Measurements from ENCODE around the gene ECI1.

The ECI1 gene, protein sequence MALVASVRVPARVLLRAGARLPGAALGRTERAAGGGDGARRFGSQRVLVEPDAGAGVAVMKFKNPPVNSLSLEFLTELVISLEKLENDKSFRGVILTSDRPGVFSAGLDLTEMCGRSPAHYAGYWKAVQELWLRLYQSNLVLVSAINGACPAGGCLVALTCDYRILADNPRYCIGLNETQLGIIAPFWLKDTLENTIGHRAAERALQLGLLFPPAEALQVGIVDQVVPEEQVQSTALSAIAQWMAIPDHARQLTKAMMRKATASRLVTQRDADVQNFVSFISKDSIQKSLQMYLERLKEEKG

DNA sequence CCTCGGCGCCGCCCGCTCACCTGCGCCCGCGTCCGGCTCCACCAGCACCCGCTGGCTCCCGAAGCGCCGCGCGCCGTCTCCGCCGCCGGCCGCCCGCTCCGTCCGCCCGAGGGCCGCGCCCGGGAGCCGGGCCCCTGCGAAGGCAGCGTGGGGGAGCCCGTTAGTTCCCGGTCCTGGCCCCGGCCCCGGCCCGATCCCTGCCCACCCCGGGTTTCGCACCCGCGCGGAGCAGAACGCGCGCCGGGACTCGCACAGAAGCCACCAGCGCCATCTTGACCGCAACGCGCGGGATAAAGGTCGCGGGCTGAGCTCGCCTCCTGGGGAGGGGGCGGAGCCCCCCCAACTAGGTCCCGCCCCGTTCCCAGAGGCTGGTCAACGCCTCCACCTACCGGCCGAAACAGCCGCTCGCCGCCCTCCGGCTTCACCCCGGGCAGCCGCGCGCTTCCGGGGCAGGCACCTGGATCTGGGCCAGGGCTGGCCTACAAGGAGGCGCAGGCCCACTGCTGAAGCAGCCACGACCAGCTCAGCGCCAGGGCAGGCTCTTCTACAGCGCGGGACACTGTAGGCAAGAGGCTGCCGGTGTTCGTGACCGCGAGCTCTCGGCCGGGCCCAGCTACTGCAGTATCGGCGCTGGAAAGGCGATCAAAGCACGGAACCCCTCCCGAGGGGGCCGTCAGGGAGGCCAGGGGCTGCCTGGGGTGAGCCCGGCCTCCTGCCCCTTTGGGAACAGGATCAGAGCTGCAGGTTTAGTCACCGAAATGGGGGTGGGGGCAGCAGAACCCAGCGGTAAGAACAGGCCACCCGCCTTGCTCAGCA lies at the start of gene ECI1:
Gene ECI1 (minus strand): TSS at position 292 of the 816 bp plus-strand sequence. CDS start 21 bp downstream, at position 271.
- peak; percentile 69 for DNase-seq (ENCODE audit: low read depth)
- peak within 1 kb of the TSS; percentile 66 for H3K4me3 ChIP-seq (ENCODE audit: low read depth, low read length)

DNA sequence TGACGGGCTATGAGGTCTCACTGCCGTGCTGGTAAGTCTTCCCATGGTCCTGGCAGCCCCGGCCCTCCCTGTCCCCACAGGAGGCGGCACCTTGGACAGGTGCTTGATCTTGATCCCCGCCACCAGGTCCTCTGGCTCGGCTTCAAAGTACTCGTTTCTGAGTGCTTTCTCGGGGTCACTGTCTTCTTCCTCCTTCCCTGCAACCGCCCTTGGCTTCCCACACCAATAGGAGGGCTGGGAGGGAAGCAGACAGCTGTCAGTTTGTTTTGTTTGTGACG lies 48.5 kb upstream of the ECI1 start:
- DNase-seq (ENCODE audit: low read depth), result no peak

DNA sequence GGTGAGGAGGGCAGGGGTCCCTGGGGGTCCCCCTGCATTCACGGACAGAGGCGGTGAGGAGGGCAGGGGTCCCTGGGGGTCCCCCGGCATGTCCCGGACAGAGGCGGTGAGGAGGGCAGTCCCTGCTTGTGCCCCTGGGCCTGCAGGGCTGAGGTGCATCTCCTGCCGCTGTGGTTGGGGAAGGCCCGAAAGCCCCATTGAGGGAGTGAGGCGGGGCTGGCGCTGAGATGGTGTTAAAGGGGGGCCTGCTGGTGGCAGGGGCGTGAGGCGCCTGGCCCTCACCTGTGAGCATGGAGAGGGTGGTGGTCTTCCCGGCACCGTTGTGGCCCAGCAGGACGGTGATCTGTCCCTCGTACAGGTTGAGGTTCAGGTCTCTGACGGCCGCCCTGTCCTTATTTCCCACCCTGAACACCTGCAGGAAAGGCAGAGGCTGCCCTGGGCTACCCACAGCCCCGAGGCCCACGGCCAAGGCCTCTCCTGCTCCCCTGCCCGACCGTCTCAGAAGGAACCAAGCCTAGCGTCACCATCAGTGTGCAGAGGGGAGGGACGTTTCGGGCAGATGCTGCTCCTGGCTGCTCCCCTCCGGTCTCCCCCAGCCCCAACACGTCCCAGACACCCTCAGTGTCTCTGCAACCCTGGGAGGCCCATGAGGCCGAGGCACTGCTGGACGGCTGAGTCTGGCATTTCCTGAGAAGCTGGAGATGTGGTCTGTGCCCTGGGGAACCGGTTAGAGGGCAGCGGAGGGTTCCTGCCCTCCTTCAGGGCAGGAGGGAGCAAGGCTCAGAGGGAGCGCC lies 47.9 kb upstream of the ECI1 start:
- DNase-seq (ENCODE audit: low read depth), result no peak
- H3K4me3 ChIP-seq (ENCODE audit: low read depth, low read length), result no peak overlapping the region

More for the DNA sequence above, 48.5 kb upstream of the ECI1 start:
- no peak overlapping the region for H3K4me3 ChIP-seq (ENCODE audit: low read depth, low read length)

DNA sequence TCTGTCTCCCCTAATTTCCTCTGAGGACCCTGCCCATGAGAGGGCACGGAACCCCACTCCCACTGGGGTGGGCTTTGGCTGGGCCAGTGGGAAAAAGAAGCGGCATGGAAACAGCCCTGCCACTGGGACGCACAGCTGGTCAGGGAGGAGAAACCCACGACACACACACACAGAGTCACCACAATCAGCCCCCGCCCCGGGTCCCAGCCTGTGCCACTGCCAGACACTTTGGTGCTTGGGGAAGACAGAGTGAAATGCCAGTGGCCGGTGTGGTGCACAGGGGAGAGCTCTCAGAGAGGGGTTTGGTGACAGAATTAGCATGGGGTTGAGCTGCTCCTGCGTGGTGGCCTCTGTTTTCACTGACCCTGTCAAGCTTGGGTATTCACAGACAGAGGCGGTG lies 47.2 kb upstream of the ECI1 start:
- H3K4me3 ChIP-seq (ENCODE audit: low read depth, low read length), result no peak overlapping the region
- no peak for DNase-seq (ENCODE audit: low read depth)

DNA sequence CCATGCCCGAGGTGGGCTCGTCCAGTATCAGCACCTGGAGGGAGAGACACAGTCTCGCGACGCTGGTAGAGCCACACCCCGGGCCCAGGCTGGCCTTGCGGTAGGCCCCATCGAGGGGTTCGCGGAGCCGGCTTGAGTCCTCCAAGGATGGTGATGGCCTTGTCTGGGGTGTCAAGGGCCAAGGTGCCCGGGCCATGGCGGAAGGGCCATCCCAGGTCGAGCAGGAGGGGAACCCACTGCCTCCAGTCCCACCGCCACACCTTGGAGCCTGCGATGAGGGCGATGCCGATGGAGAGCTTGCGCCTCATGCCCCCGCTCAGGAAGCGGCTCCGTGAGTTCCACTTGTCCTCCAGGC lies 46.1 kb upstream of the ECI1 start:
- no peak overlapping the region for H3K4me3 ChIP-seq (ENCODE audit: low read depth, low read length)
- DNase-seq (ENCODE audit: low read depth), result no peak

DNA sequence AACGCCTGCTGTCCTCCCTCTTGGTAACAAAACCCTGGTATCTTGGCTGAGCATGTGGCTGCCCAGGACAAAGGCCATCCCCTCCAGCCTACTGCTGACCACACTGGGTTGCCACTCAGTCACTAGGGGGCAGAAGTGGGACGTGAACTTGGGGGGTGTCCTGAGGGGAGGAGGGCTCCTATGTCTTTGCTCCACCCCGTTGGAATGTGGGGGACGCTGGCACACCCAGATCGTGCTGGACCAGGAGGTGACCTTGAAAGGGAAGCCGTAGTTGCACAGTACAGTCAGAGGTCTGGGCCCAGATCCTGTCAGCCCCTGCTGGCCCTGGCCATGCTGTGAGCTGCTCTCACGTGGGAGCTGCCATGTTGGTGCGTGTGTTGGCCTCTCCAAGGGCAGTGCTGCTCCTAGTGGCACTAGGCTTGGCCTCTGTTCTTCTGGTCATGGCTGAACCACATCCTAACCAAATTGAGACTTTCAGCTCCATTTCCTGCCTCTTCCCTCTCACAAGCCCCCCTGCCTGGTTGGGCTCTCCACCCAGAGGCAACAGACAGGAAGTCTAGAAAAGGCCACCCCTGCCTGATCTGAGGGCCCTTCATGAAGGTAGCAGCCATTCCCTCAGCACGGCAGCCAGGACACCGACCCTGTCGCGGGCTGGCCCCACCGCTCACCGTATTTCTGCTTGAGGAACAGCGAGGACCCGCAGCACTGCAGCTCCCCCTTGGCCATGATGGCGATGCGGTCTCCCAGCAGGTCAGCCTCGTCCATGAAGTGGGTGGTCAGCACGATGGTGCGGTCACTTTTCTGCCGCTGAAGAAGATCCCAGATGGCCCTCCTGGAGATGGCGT lies 45.5 kb upstream of the ECI1 start:
- peak; percentile 1 for DNase-seq (ENCODE audit: low read depth)
- H3K4me3 ChIP-seq (ENCODE audit: low read depth, low read length), result no peak overlapping the region

DNA sequence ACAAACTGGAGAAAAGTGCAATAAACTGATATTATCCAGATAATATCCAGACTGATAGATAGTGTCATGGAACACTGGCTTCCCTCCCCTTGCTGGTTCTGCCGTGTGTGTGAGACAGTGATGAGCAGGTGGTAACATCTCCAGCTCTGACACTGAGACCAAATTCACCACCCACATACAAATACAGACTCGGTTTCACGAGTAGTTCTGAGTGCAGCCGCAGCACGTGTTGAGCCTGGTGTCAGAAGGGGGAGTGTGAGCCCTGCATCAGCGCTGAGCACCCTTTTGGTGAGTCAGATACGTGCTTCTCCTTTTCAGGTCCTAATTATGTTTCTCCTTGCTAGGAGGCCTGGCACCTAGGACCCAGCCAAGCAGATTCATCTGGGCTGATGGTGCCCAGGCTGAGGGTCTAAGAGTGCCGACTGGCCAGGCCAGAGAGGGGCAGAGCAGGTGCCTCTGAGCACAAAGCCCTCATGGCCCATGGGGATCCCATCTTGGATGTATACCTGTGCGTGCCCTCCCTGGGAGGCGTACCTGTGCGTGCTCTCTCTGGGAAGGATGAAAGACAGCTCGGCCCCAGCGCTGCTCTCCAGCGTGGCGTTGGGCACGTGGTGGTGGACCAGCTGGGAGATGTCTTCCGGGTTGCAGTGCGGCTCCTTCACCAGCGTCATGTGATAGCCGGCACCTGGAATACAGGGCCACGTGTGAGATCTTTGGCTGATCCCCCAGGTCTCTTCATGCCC lies 43.8 kb upstream of the ECI1 start:
- no peak overlapping the region for H3K4me3 ChIP-seq (ENCODE audit: low read depth, low read length)
- DNase-seq (ENCODE audit: low read depth), result no peak

DNA sequence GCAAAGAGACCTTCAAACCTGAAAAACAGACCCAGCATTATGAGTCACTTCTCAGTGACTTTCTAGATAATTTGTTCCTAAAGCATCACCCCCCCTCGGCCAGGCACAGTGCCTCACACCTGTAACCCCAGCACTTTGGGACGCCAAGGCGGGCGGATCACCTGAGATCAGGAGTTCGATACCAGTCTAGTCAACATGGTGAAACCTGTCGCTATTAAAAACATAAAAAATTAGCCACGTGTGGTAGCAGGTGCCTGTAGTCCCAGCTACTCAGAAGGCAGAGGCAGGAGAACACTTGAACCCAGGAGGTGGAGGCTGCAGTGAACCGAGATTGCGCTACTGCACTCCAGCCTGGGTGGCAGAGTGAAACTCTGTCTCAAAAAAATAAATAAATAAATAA lies 40.8 kb upstream of the ECI1 start:
- no peak for DNase-seq (ENCODE audit: low read depth)
- H3K4me3 ChIP-seq (ENCODE audit: low read depth, low read length), result no peak overlapping the region

DNA sequence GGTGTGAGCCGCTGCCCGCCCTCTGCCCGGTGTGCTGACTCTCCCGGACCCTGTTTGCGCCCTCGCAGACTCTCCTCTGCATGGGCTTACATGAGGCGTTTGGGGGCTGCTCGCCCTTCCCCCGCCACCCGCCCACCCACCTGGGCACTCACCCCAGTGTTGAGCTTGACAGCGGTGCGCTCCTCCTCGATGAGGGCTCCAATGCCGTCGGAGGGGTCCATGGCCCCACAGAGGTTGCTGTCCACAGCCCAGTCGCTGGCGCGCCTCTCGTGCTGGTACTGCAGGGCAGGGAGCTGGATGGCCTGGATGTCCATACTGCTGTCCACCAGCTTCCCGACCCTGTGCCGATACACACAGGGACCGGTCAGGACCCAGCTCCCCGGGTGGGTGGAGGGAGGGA lies 37.9 kb upstream of the ECI1 start:
- H3K4me3 ChIP-seq (ENCODE audit: low read depth, low read length), result no peak overlapping the region
- no peak for DNase-seq (ENCODE audit: low read depth)

DNA sequence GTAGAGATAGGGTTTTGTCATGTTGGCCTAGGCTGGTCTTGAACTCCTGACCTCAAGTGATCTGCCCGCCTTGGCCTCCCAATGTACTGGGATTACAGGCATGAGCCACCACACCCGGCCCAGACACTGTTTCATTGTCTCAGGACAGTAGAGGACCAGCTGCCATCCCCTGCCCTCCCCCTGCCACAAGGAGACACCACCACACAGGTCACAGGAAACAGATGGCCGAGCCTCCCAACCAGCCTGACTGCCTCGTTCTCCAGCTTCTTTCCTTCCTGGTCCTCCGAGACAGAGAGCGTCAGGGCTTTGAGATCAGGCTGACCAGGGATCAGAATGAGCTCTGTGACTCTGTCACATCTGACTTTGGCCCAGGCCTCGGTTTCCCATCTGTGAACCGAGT lies 37.3 kb upstream of the ECI1 start:
- DNase-seq (ENCODE audit: low read depth), result no peak
- H3K4me3 ChIP-seq (ENCODE audit: low read depth, low read length), result no peak overlapping the region

DNA sequence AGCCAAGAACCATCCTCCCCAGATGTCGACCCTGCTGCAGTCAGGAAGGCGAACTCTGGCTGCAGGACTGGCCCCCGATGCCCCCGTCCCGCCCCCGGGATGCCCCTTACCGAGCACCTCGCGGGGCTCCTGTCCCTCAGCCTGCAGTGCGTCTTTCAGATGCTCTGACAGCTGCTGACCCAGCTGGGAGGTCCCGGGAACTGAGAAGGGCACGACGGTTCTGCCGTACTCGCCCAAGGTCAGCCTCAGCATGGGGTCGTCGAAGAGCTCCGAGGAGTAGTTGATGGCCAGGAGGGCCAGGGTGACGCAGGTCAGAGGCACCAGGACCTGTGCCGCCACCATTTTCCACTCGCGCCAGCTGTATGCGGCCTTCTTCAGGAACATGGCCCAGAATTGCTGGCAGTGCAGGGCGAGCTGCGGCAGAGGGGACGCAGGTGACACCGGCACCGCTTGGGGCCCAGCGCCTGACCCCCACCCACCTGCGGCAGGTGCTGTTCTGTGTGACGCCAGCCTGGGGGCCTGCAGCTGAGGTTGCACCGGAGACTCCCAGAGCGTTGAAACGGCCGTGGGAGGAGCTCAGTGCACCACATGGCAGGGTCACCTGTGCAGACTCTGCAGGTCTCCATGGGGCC lies 36.6 kb upstream of the ECI1 start:
- DNase-seq (ENCODE audit: low read depth), result no peak
- H3K4me3 ChIP-seq (ENCODE audit: low read depth, low read length), result no peak overlapping the region

DNA sequence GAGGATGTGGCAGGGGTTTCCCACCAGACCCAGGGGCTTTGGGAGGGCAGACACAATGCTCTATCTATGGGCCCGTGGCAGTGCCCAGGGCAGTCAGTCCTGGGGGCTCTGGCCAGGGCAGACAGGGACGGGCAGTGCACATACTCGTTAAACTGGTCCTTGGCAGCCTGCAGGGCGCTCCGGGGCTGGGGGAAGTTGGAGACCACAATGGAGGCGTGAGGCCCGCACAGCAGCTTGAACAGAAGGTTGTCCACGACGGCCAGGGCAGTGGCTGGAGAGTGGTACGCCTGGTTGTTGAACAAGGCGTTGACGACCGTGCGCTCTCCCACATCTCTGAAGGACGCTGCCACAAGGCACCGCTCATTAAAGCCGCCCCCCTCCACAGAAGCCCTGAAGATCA lies 35.2 kb upstream of the ECI1 start:
- no peak for DNase-seq (ENCODE audit: low read depth)
- no peak overlapping the region for H3K4me3 ChIP-seq (ENCODE audit: low read depth, low read length)

DNA sequence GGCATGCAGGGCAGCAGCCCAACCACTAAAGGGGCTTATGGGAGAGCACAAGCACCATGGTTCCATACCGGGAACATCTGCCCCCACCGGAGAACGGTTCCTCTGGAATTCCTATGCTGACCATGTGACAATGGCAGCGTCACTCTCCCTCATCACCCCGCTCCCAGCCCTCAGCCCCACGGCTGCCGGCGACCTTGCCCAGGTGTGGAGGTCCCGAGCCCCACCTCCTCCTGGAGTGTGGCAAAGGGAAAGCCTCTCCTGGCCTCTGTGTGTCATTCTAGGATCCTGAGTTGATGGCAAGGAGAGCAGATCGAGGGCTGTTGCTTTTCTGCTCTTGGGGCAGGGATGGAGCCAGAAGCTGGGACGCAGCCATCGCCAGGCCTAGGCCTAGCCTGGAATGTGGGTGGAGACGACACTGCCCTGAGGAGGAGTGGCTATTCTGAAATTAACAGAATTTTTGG lies 34.4 kb upstream of the ECI1 start:
- H3K4me3 ChIP-seq (ENCODE audit: low read depth, low read length), result no peak overlapping the region

DNA sequence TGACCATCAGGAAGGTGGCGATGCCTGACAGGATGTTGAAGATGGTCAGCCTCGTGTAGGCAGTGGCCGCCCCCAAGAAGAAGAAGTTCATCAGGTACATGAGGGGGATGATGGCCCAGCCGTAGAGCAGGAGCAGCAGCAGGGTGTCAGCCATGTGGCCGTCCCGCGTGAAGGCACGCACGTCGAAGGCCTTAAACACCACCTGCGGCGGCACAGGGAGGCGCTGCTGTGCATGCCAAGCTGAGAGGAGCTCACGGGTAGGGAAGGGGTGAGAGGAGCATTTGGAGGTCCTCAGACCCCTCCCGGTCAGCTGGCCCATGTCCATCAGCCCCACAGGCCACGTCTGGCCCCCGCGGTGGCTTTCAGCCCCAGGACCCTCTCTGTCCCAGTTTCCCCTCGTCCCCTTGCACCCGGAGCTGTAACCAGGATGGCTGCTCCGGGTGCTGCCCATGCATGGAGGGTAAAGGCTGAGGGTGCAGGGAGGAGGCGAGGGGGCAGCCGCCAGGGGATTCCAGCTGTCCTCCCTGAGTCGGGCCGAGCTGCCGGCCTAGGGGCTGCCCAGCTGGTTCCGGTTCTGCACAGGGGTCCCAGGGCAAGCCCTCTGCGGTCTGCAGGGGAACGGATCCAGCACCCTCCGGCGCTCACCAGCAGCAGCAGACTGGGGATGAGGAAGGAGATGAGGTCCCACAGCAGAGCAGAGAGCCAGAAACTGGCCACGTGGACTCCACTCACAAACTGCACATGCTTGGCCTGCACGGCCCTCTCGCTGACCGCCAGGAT lies 33.6 kb upstream of the ECI1 start:
- no peak for DNase-seq (ENCODE audit: low read depth)
- no peak overlapping the region for H3K4me3 ChIP-seq (ENCODE audit: low read depth, low read length)

More for the DNA sequence above, 34.4 kb upstream of the ECI1 start:
- DNase-seq (ENCODE audit: low read depth), result no peak

DNA sequence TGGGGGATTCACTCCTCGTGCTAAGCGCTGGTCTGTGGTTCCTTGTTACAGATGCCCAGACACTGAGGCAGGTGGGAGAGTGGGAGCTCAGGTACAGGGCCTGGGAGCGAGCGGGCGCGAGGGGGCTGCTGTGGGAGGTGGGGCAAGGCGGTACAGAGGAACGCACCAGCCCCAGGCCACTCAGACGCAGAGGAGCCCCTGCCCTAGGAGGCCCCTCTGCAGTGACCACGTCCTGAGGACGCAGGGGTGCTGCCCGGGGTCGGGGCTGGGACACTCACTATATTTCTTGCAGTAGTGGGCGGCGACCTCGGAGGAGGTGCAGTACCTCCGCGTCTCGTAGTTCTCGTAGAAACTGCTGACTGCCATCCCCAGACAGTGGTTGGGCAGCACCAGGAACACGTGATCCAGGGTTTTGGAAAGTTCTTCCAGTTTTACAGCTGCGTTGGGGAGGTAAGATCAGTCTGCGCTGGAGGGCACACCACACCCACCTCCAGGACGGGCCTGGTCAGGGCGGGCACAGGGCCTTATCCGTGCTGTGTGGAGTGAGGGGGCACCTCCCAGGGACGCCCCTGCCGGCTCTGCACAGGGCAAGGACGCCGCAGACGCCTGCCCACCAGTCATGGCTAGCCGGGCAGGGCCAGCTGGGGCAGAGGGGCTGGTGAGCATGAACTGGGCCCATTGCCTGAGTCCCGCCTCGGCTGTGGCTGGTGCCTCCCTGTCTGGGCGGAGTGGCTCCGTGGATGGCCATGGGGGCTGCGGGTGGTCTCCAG lies 32.8 kb upstream of the ECI1 start:
- no peak overlapping the region for H3K4me3 ChIP-seq (ENCODE audit: low read depth, low read length)
- no peak for DNase-seq (ENCODE audit: low read depth)

DNA sequence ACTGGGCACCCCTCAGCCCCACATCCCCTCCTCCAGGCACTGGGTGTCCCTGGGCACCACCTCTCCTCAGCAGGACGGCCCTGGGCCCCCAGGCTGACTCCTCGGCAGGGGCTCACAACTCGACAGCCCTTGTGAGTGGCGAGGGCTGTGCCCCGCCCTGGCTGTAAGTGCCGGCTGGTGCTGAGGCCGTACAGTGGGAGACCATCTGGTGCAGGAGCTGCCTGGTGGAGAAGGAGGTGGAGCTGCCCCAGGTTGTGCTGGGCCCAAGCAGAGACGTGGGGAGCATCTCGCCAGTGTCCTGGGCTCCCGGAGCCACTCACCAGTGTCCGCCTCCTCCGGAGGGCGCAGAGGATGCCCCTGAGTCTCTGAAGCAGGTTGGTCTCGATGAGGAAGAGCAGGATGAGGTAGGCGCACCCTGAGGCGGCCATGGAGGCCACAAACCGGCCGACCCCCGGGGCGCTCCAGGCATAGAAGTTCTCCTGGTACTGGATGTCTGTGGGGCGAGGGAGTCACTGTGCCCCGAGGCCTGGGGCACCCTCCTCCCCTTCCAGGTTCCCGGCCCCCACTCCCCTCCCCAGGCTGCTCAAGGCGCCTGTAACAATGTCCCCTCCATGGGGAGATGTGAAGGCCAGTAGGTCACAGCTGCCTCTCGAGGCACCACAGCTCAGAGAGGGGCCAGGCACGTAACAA lies 31.6 kb upstream of the ECI1 start:
- H3K4me3 ChIP-seq (ENCODE audit: low read depth, low read length), result no peak overlapping the region
- DNase-seq (ENCODE audit: low read depth), result no peak

All from skeletal muscle cell (primary cell).